K562 (cell line): ENCODE results near the gene OR2V2. TPM values are rescaled to one million over a fixed set of nuclear protein-coding genes. Genes with fewer than 3 reads are reported as not detected.

Experiments
- ATAC-seq: fragments of 200-7000 bp; cut with Tn5 transposase; 3 replicates; pipeline ENCODE4 v1.9.1; 2020; ENCODE audit warnings: moderate library complexity
- BruUV-seq: library from RNA; stranded (reverse); fragments of 400-500 nt; replicated peaks from 2 replicates; lab custom pipeline; 2021; lab: Mats Ljungman, UMichigan
- CTCF ChIA-PET: fragments of 300-600 bp; formaldehyde crosslinking; extraction: SDS; loops from one replicate; lab custom pipeline; 2021; ENCODE audit warnings: low intra/inter-chr PET ratio; lab: Yijun Ruan, JAX
- POLR2A ChIA-PET: fragments of 300-600, 350-650 bp; sonication (Branson Sonifier 250); formaldehyde crosslinking; extraction: SDS; loops from one replicate; lab custom pipeline; 2021; ENCODE audit warnings: antibody characterized with exemption, inconsistent platforms; lab: Yijun Ruan, JAX
- DNase-seq, 4 experiments: peaks; one replicate each; pipeline versions ENCODE4 v3.0.0 to v3.0.0-alpha.2; 2011 to 2018; ENCODE audit warnings: low spot score in 3 of 4, mixed read lengths in 3 of 4; ENCODE audit errors: extremely low read depth in 1 of 4
- FAIRE-seq: peaks from 2 replicates; lab custom pipeline; 2011; peaks lifted over from hg19 to GRCh38; lab: Jason Lieb, UNC
- H2AFZ ChIP-seq: 2 replicates; pipeline ENCODE4 v1.6.0; 2011; ENCODE audit warnings: low read depth, low read length, control low read depth, inconsistent platforms
- H3K27ac ChIP-seq: fragments of 200-600 bp; 3 replicates; pipeline ENCODE4 v1.8.0; 2011; ENCODE audit warnings: low read depth, mild to moderate bottlenecking, control low read depth, inconsistent platforms, low read length, moderate library complexity, mixed read lengths; ENCODE audit errors: extremely low read depth
- H3K27me3 ChIP-seq, 2 experiments: fragments of 300-600 bp in 1 of 2; 2 replicates in 1 of 2; 3 replicates in 1 of 2; pipeline versions ENCODE4 v1.6.0 to v1.8.0; 2011; ENCODE audit warnings: inconsistent platforms in 2 of 2, low read length in 2 of 2, mild to moderate bottlenecking in 1 of 2, mixed read lengths in 1 of 2, moderate library complexity in 1 of 2; ENCODE audit not compliant: control insufficient read depth in 2 of 2, insufficient read depth in 2 of 2
- H3K36me3 ChIP-seq: fragments of 300-600 bp; 3 replicates; pipeline ENCODE4 v1.8.0; 2011; ENCODE audit warnings: mild to moderate bottlenecking, low read length, inconsistent platforms; ENCODE audit not compliant: control insufficient read depth, insufficient read depth
- H3K4me1 ChIP-seq, 2 experiments: fragments of 200-600 bp in 1 of 2; replicated peaks in 1 of 2; 2 replicates in 1 of 2; 3 replicates in 1 of 2; pipeline versions ENCODE4 v1.5.1 to v1.8.0; 2011; ENCODE audit warnings: inconsistent platforms in 2 of 2, low read length in 2 of 2, mild to moderate bottlenecking in 1 of 2, mixed read lengths in 1 of 2, moderate library complexity in 1 of 2; ENCODE audit not compliant: control insufficient read depth in 2 of 2, insufficient read depth in 2 of 2
- H3K4me2 ChIP-seq: 2 replicates; pipeline ENCODE4 v1.6.1; 2011; ENCODE audit warnings: low read length, control low read depth, inconsistent platforms, mixed read lengths; ENCODE audit not compliant: insufficient read depth
- H3K4me3 ChIP-seq: fragments of 200-600 bp; sonication (generic), shearing (Covaris generic); 2 replicates; pipeline ENCODE4 v1.5.1; 2016; ENCODE audit warnings: control low read depth, inconsistent platforms
- H3K79me2 ChIP-seq: fragments of 200-600 bp; 3 replicates; pipeline ENCODE4 v1.8.0; 2011; ENCODE audit warnings: low read length, inconsistent platforms; ENCODE audit not compliant: control insufficient read depth, insufficient read depth
- H3K9ac ChIP-seq, 2 experiments: 2 replicates each; pipeline versions ENCODE4 v1.6.0 to v1.6.1; 2011; ENCODE audit warnings: low read depth in 2 of 2, low read length in 2 of 2, control low read depth in 1 of 2, inconsistent platforms in 1 of 2, mild to moderate bottlenecking in 1 of 2, mixed read lengths in 1 of 2; ENCODE audit not compliant: insufficient read depth in 1 of 2
- H3K9me1 ChIP-seq: one replicate; pipeline ENCODE4 v1.6.0; 2011; ENCODE audit warnings: inconsistent platforms, mild to moderate bottlenecking, low read length, moderate library complexity; ENCODE audit not compliant: control insufficient read depth, insufficient read depth
- H3K9me3 ChIP-seq: replicated peaks from 2 replicates; pipeline ENCODE4 v1.5.1; 2011; ENCODE audit warnings: low read depth, low read length, inconsistent platforms; ENCODE audit not compliant: control insufficient read depth, insufficient read depth
- H4K20me1 ChIP-seq: replicated peaks from 2 replicates; pipeline ENCODE4 v1.6.1; 2011; ENCODE audit warnings: low read length, inconsistent platforms, mixed read lengths; ENCODE audit not compliant: control insufficient read depth, insufficient read depth
- BRCA1 ChIP-seq, 2 experiments: fragments of 450-650 bp in 1 of 2; sonication (generic) in 1 of 2; formaldehyde crosslinking in 1 of 2; IDR thresholded peaks; 2 replicates each; pipeline versions ENCODE4 v1.5.0 to v1.6.1; 2017 to 2020; ENCODE audit warnings: mild to moderate bottlenecking in 1 of 2, missing genetic modification reagents in 1 of 2
- DNMT1 ChIP-seq: fragments of 450-650 bp; IDR thresholded peaks from 2 replicates; pipeline ENCODE4 v1.6.1; 2016; ENCODE audit warnings: antibody characterized with exemption, mild to moderate bottlenecking
- HDGF ChIP-seq: fragments of 450-650 bp; IDR thresholded peaks from 2 replicates; pipeline ENCODE4 v1.6.1; 2016
- KLF6 ChIP-seq: fragments of 250-450 bp; sonication (Bioruptor Pico); IDR thresholded peaks from 2 replicates; pipeline ENCODE4 v1.4.0; 2020; ENCODE audit warnings: mild to moderate bottlenecking, moderate library complexity, borderline replicate concordance
- LEF1 ChIP-seq: fragments of 450-650 bp; IDR thresholded peaks from 2 replicates; pipeline ENCODE4 v1.6.1; 2016; ENCODE audit warnings: mild to moderate bottlenecking
- MBD2 ChIP-seq: sonication (generic); IDR thresholded peaks from 2 replicates; pipeline ENCODE4 v1.6.1; 2016; ENCODE audit warnings: low read depth, borderline replicate concordance
- MEF2A ChIP-seq: IDR thresholded peaks from 2 replicates; pipeline ENCODE4 v1.6.1; 2011; ENCODE audit warnings: low read depth, mild to moderate bottlenecking, low read length, moderate library complexity; ENCODE audit not compliant: control insufficient read depth
- RAD51 ChIP-seq: fragments of 450-650 bp; IDR thresholded peaks from 2 replicates; pipeline ENCODE4 v1.7.1; 2016; ENCODE audit warnings: low read depth, mild to moderate bottlenecking, borderline replicate concordance
- SAP30 ChIP-seq: fragments of 200-600 bp; sonication (generic); IDR thresholded peaks from 2 replicates; pipeline ENCODE4 v1.6.1; 2012; ENCODE audit warnings: borderline replicate concordance, low read depth, mild to moderate bottlenecking, moderate library complexity, low read length, control low read depth, inconsistent platforms; ENCODE audit not compliant: insufficient read depth, poor library complexity, severe bottlenecking
- SIRT6 ChIP-seq: IDR thresholded peaks from one replicate; pipeline ENCODE4 v1.6.1; 2012; ENCODE audit warnings: low read depth, mild to moderate bottlenecking, control low read depth, inconsistent platforms, low read length, moderate library complexity
- SMARCA5 ChIP-seq: fragments of 450-650 bp; IDR thresholded peaks from 2 replicates; pipeline ENCODE4 v1.6.1; 2016
- SMARCB1 ChIP-seq: IDR thresholded peaks from 2 replicates; pipeline ENCODE4 v1.6.1; 2011; ENCODE audit warnings: improper control_type of control experiment, low read depth; ENCODE audit not compliant: insufficient read length
- SNRNP70 ChIP-seq: fragments of 200-400 bp; formaldehyde crosslinking; optimal IDR thresholded peaks from 2 replicates; pipeline ENCODE3; 2017; ENCODE audit warnings: low read depth, low read length
- STAT5A ChIP-seq: IDR thresholded peaks from 2 replicates; pipeline ENCODE4 v1.6.1; 2012; ENCODE audit warnings: low read length, inconsistent platforms, borderline replicate concordance
- TAF15 ChIP-seq: fragments of 200-400 bp; formaldehyde crosslinking; IDR thresholded peaks from 2 replicates; pipeline ENCODE4 v1.6.1; 2017; ENCODE audit warnings: mild to moderate bottlenecking, low read depth, low read length, moderate library complexity
- USF1 ChIP-seq: sonication (generic); formaldehyde crosslinking; IDR thresholded peaks from 2 replicates; pipeline ENCODE4 v1.9.0; 2022; ENCODE audit warnings: mild to moderate bottlenecking, missing genetic modification reagents
- ZBED1 ChIP-seq: IDR thresholded peaks from 2 replicates; pipeline ENCODE4 v1.6.1; 2014
- ZNF518B ChIP-seq: fragments of 250-450 bp; sonication (Bioruptor Pico); IDR thresholded peaks from 2 replicates; pipeline ENCODE4 v1.5.0; 2021; ENCODE audit warnings: mild to moderate bottlenecking, moderate library complexity
- ZNF57 ChIP-seq: fragments of 450-650 bp; formaldehyde crosslinking; IDR thresholded peaks from 2 replicates; pipeline ENCODE4 v1.4.0; 2020; ENCODE audit warnings: mild to moderate bottlenecking, moderate library complexity
- ZSCAN29 ChIP-seq: fragments of 450-650 bp; IDR thresholded peaks from 2 replicates; pipeline ENCODE4 v1.6.1; 2017
- WGBS: fragments of 100-300 bp; shearing (Covaris generic); methylation state at CpG from one replicate; pipeline ENCODE4 v1.1.6; 2016; ENCODE audit warnings: low coverage, mixed read lengths; ENCODE audit not compliant: insufficient coverage; ENCODE audit errors: missing lambda C conversion rate; 5-methylcytosine and 5-hydroxymethylcytosine counted together
- in situ Hi-C: fragments of 300-500 bp; cut with MboI; formaldehyde crosslinking; loops from 4 replicates; pipeline ENCODE4 v1.15.0; 2018; ENCODE audit warnings: inconsistent platforms, mixed read lengths
- intact Hi-C: fragments of 100-400 bp; cut with micrococcal nuclease; formaldehyde crosslinking; loops from 2 replicates; pipeline ENCODE4 v1.14.2; 2022
- polyA plus RNA-seq, 8 experiments: library from polyadenylated mRNA; depleted of rRNA in 4 of 8; stranded (reverse) in 5 of 8; unstranded in 3 of 8; fragments of >200 nt; fragmentation: Nextera tagmentation in 2 of 8; fragmentation: Illumina TruSeq in 1 of 8; extraction: Ambion mirVana in 2 of 8; extraction: Trizol in 1 of 8; gene quantifications; 2 replicates each; pipeline versions ENCODE4 v1.2.1 to v1.2.3, GENCODE V29; 2011 to 2014; ENCODE audit warnings: inconsistent platforms in 1 of 8, missing spikeins in 1 of 8
- total RNA-seq, 7 experiments: library from RNA; depleted of rRNA in 6 of 7; stranded (reverse); fragments of >200 nt in 6 of 7; fragmentation: Illumina TruSeq in 2 of 7; extraction: Trizol in 2 of 7; gene quantifications; 2 replicates each; pipeline versions ENCODE4 v1.2.1 to v1.2.3, GENCODE V29; 2011 to 2021; ENCODE audit warnings: low replicate concordance in 1 of 7

Gene OR2V2
- total and polyA plus RNA-seq, 9 of the 15 experiments (the other 6 are each of a cell fraction or from before 2014, with no cell fraction given): 0.01 TPM; not detected in 8

GRCh38 chr5:181188700-181189362 is 41.4 kb downstream of the OR2V2 start:
- intact Hi-C loops: loop anchor here (1.0 to 5.0 kb wide), 3 partner anchors 16 to 73 kb away; partner anchors contain the start of gene TRIM52
- in situ Hi-C loops: no loop called here
- ChIA-PET POLR2A (interaction anchor here (1.2 to 6.7 kb wide), 5 partner anchors 14 to 35 kb away, joined by 3 to 69 read pairs (median 8); partner anchors contain the start of genes TRIM41 and TRIM7), CTCF (interaction anchor here (1.3 kb wide), 1 partner anchor 29 kb away, joined by 4 read pairs; no protein-coding TSS in a partner anchor)
- peak overlapping the region; percentile 95 for H3K27ac ChIP-seq
- DNase-seq (peak in 2 of 4 experiments; percentile 37 to 84), ATAC-seq (peak; percentile 1; the same call in 2 of the 3 replicates), FAIRE-seq (no peak)
- H3K4me2 ChIP-seq: peak overlapping the region; percentile 99
- H3K9me3 ChIP-seq: no peaks in the 10 kb centered on the region
- H3K79me2 ChIP-seq: peaks cover 13% of the 10 kb centered on the region
- no peaks in the 10 kb centered on the region; the same call in 2 of the 3 replicates for H3K36me3 ChIP-seq
- H3K4me1 ChIP-seq: peaks cover 28 to 64% of the 10 kb centered on the region in 2 experiments
- H2AFZ ChIP-seq: peak overlapping the region; percentile 94
- peak overlapping the region; percentile 67 for H3K4me3 ChIP-seq
- H3K9me1 ChIP-seq: no peaks in the 10 kb centered on the region
- H3K9ac ChIP-seq: peak overlapping the region; percentile 94 to 96
- H4K20me1 ChIP-seq: 0 out of 2 replicates have a peak, but pooled peaks cover 3% of the 10 kb centered on the region
- no TSS peak for BruUV-seq
- no peaks in the 10 kb centered on the region for H3K27me3 ChIP-seq
- WGBS: under 1% methylated on average over 34 of the region's 35 CpGs
- TF ChIP-seq LEF1 (no peak), STAT5A (no peak), ZNF518B (no peak), BRCA1 (IDR thresholded peaks at IDR 0.05) (no peak), BRCA1 (CRISPR knock-in tag; IDR thresholded peaks at IDR 0.05) (no peak), ZBED1 (no peak), DNMT1 (no peak), SMARCA5 (peak; percentile 12; the same call in 1 of the 2 replicates), SAP30 (no peak), MEF2A (0 out of 2 replicates have a peak, but pooled peaks have one; percentile 4), SNRNP70 (no peak), SMARCB1 (no peak), ZNF57 (no peak), HDGF (no peak), MBD2 (no peak), KLF6 (CRISPR knock-in tag) (no peak), USF1 (0 out of 2 replicates have a peak, but pooled peaks have one; percentile 27), TAF15 (no peak), RAD51 (no peak), SIRT6 (no peak), ZSCAN29 (peak; percentile 75)
